ENCODE data around the gene BLVRA. TPM values are rescaled to one million over a fixed set of nuclear protein-coding genes. Genes with fewer than 3 reads are reported as not detected.

The BLVRA gene
- total and polyA plus RNA-seq, 2 donors (not counting 1 experiment from before 2014, with no cell fraction given) = 5.4 to 6.9 TPM

DNA sequence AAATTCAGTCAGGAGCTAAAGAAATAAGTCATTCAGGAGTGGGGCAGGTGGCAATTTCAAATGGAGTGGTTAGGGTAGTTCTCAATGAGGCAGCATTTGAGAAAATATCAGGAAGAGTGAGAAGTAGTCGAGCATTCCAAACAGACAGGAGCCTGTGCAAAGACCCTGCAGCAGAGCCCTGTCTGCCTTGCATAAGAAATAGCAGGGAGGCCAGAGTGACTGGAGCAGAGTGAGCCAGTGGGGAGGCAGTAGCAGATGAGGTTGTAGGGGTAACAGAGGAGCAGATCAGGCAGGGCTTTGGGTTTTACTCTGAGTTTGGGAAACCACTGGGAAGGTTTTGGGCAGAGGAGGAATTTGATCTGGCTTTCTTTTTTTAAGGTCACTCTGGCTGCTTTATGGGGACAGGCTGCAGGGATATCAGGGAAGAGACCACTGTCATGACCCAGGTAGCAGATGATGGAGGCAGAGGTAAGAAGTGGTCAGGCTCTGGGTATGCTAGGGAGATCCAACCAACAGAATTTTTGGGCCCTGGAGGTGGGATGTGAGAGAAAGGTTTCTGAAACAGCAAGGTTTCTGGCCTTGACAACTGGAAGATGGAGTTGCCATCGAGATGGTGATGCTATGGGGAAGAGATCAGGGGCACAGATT is 1.3 kb upstream of the BLVRA start:
- Histone ChIP-seq H3K27me3 (replicated peaks in 1 of 4; ENCODE audit: control extremely low read depth in 1 of 4, control insufficient read depth in 3 of 4, insufficient read depth in 4 of 4, low read length in 3 of 4) (peaks cover 0 to 7% (median 3%) of the 10 kb centered on the region in 4 experiments), H3K9me3 (ENCODE audit: control extremely low read depth in 1 of 3, control insufficient read depth in 2 of 3, insufficient read depth in 1 of 3, low read length in 2 of 3) (peaks cover 0 to 2% (median 0%) of the 10 kb centered on the region in 3 donors), H4K20me1 (ENCODE audit: control insufficient read depth, insufficient read depth, low read length, poor library complexity, severe bottlenecking) (no peaks in the 10 kb centered on the region), H3K27ac (ENCODE audit: low read length in 2 of 2) (no peak overlapping the region), H3K4me3 (ENCODE audit: control extremely low read depth in 1 of 5, extremely low read depth in 1 of 5, insufficient read depth in 1 of 5, low read depth in 2 of 5, low read length in 4 of 5) (no peak overlapping the region), H3K4me1 (ENCODE audit: control insufficient read depth in 2 of 2, insufficient read depth in 2 of 2, low read length in 2 of 2) (peaks cover 9 to 10% of the 10 kb centered on the region in 2 donors), H3K36me3 (replicated peaks in 1 of 2; ENCODE audit: control extremely low read depth in 1 of 2, control insufficient read depth in 1 of 2, extremely low read depth in 1 of 2, insufficient read depth in 2 of 2, low read length in 1 of 2) (no peaks in the 10 kb centered on the region), H3K4me2 (replicated peaks; ENCODE audit: low read depth, low read length, poor library complexity, severe bottlenecking) (no peak overlapping the region), H3K9ac (ENCODE audit: low read length) (no peak overlapping the region), H2AFZ (ENCODE audit: insufficient read depth, low read depth, low read length, poor library complexity, severe bottlenecking) (no peak overlapping the region), H3K79me2 (ENCODE audit: control insufficient read depth, insufficient read depth, low read length) (no peaks in the 10 kb centered on the region)
- TF ChIP-seq CTCF (IDR thresholded peaks at IDR 0.05) (no peak), EZH2 (IDR thresholded peaks at IDR 0.05; ENCODE audit: borderline replicate concordance, insufficient read depth, low read depth, low read length, poor library complexity, severe bottlenecking) (no peak)
- peak overlapping the region; percentile 18 for H3K27ac Mint-ChIP-seq
- 88% methylated on average over 2 of the region's 2 CpGs for WGBS (ENCODE audit: insufficient coverage)
- peak overlapping the region; percentile 68 for H3K4me3 Mint-ChIP-seq
- H3K4me1 Mint-ChIP-seq = peaks cover 19% of the 10 kb centered on the region
- peaks cover 11% of the 10 kb centered on the region for H3K27me3 Mint-ChIP-seq
- intact Hi-C loops (cut with micrococcal nuclease) = no loop called here
- DNase-seq = no peak
- ATAC-seq (ENCODE audit: low read depth) = no peak
- CTCF ChIA-PET = no interaction called here
- POLR2A ChIA-PET = no interaction called here
- no peaks in the 10 kb centered on the region for H3K9me3 Mint-ChIP-seq (ENCODE audit: insufficient read depth)

Measured in B cell (primary cell).